ENCODE measurements around the gene TMSB4Y. TPM values are rescaled to one million over a fixed set of nuclear protein-coding genes. Genes with fewer than 3 reads are reported as not detected.

Gene TMSB4Y
- total RNA-seq (1 to 10 TPM; 2.6 to 2.7 TPM), polyA plus RNA-seq (not detected), total RNA-seq (0 to 0.98 (median 0.38) reads per million in 6 experiments)

DNA sequence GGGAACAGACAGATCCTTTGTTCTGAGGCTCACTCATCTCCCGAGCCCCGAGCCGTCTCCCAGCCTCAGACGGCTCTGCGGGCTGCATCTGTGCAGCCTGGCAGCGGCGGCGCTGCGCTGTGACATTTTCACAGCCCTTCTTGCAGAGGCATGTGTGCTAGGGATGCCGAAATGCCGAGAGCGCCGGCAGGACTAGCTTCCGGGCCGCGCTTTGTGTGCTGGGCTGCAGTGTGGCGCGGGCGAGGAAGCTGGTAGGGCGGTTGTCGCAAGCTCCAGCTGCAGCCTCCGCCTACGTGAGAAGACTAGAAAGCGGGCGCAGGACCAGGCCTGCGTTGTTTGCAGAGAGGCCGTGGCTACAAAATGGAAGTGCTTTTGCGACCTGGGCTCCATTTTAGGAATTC lies at the start of gene TMSB4Y:
Gene TMSB4Y, plus strand, starts transcription at position 332 of the 401 bp plus-strand sequence.
- DNase-seq = peak in 7 of 10 donors; percentile 58 to 91 (median 69)
- Mint-ChIP-seq H3K4me3 (peak within 1 kb of the TSS in 6 of 10 donors; percentile 90 to 96 (median 90)), H3K36me3 (no peaks in the 10 kb centered on the region), H3K27me3 (peaks cover 0 to 3% (median 0%) of the 10 kb centered on the region in 5 donors), H3K27ac (peak within 1 kb of the TSS in 5 of 10 donors; percentile 97 to 99 (median 98)), H3K4me1 (peaks cover 11 to 25% (median 17%) of the 10 kb centered on the region in 4 donors), H3K9me3 (no peaks in the 10 kb centered on the region)
- peak; percentile 89 to 92 for ATAC-seq
- POLR2A ChIA-PET = interaction anchor here (0.6 to 2.0 kb wide), 5 partner anchors 48 to 1282 kb away, joined by 3 to 23 read pairs (median 7); partner anchors contain the start of genes DDX3Y and UTY

DNA sequence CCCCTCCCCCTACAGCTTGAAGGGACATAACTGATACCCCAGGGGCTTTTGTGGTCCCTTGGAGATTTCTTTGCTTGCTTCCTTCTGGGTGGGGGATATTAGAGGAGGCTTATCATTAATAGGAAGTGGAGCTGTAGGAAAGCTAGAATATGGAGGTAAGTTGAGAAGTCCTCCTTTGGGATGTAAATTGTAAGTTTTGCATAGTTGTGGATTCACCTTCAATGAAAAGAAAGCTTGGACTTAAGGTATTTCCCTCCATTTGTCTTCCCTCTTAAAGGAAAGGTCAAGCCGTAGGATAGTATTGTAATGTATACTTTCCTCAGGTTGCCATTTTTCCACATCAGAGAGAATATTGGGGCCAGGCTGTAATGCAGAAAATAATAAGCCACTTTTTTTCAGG lies 39.5 kb upstream of the TMSB4Y start:
- Mint-ChIP-seq H3K4me1 (no peaks in the 10 kb centered on the region), H3K27ac (no peak overlapping the region), H3K27me3 (peaks cover 0 to 5% (median under 1%) of the 10 kb centered on the region in 5 donors), H3K9me3 (no peaks in the 10 kb centered on the region), H3K4me3 (no peak overlapping the region), H3K36me3 (no peaks in the 10 kb centered on the region)
- ATAC-seq (no peak), DNase-seq (no peak)
- POLR2A ChIA-PET = no interaction called here

DNA sequence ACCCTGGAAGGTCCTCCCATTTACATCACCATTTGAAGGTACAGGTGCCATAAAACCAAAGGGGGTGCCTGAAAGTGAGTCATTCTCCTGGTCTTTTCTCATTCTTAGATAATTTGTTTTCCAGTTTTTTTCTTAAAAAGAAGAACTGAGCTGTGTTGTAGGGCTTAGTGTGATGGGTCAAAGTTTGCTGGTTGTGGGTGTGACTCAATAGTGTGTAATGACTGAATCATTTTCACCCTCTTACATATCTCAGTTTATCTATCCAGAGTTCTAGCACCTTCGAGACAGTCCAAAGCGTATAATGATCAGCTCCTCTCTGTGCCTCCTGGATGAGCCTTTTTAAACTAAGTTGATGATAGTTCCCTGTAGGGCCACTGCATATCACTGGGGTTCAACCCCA lies 32.6 kb upstream of the TMSB4Y start:
- no peak overlapping the region for H3K4me3 Mint-ChIP-seq
- peaks cover 0 to 8% (median 0%) of the 10 kb centered on the region in 5 donors for H3K27me3 Mint-ChIP-seq
- peaks cover 0 to 48% (median 4%) of the 10 kb centered on the region in 9 donors for H3K9me3 Mint-ChIP-seq
- POLR2A ChIA-PET = no interaction called here
- H3K36me3 Mint-ChIP-seq = peaks cover 0 to 7% (median 6%) of the 10 kb centered on the region in 3 donors
- no peak overlapping the region for H3K27ac Mint-ChIP-seq
- no peaks in the 10 kb centered on the region for H3K4me1 Mint-ChIP-seq
- ATAC-seq (no peak), DNase-seq (no peak)

DNA sequence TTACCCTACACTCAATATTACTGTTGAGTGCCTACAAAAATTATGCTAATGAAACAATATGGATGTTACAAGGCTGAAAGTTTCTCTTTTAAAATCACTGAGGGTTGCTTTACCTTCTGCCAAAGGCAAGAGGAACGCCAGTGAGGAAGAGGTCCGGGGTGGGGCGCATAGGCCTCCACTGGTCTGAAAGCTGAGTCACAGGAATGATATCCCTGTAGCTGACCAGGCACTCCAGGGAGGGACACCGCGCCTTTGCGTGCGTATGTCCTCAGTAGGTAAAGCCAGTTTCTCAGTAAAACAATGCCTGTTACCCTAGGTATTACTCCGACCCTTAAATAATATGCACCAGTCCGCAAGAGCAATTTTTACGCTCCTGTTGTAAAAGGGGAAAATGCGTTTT lies 1.4 kb upstream of the TMSB4Y start:
- no peak for DNase-seq
- peak overlapping the region in 3 of 10 donors; percentile 43 to 99 (median 67) for H3K27ac Mint-ChIP-seq
- H3K36me3 Mint-ChIP-seq = no peaks in the 10 kb centered on the region

DNA sequence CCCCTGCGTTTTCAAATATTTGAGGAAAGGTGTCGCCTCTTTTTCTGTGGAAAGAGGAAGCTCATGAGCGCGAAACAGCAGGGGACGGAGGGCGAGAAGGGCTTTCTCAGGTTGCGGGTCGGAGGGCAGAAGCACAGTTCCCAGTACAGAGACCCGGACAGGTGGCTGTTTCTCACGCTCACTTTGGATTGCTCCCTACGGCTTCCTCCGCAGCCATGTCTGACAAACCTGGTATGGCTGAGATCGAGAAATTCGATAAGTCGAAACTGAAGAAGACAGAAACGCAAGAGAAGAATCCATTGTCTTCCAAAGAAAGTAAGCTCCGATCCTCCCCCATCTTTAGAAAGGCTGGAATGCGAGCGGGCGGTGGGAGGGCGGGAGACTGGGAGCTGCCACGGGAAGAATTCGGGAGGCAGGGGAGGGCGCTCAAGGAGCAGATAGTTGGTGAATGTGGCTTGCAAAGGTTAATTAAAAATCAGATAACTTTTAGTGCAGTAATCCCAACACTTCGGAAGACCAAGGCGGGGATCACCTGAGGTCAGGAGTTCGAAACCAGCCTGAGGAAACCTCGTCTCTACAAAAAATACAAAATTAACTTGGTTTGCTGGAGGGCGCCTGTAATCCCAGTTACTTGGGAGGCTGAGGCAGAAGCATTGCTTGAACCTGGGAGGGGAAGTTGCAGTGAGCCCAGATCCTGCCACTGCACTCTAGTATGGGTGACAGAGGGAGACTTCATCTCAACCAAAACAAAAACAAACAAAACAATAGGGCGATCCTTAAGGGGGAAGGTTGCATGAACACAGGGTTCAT lies 627 bp downstream of the TMSB4Y start:
- Mint-ChIP-seq H3K27me3 (peaks cover 0 to 3% (median 0%) of the 10 kb centered on the region in 5 donors), H3K9me3 (no peaks in the 10 kb centered on the region), H3K27ac (peak overlapping the region in 5 of 10 donors; percentile 97 to 99 (median 98)), H3K4me1 (peaks cover 11 to 25% (median 17%) of the 10 kb centered on the region in 4 donors), H3K36me3 (peaks cover 0 to 2% (median 0%) of the 10 kb centered on the region in 3 donors), H3K4me3 (peak overlapping the region in 6 of 10 donors; percentile 90 to 96 (median 90))
- DNase-seq (peak in 3 of 10 donors; percentile 10 to 60 (median 58)), ATAC-seq (peak; percentile 28 to 32)
- POLR2A ChIA-PET = interaction anchor here (1.0 to 2.0 kb wide), 4 partner anchors 47 to 800 kb away, joined by 3 to 23 read pairs (median 8); partner anchors contain the start of genes DDX3Y and UTY

More for the DNA sequence above, 1.4 kb upstream of the TMSB4Y start:
- POLR2A ChIA-PET = no interaction called here
- no peaks in the 10 kb centered on the region for H3K9me3 Mint-ChIP-seq
- ATAC-seq = no peak
- peak overlapping the region in 1 of 10 donors; percentile 69 for H3K4me3 Mint-ChIP-seq
- H3K27me3 Mint-ChIP-seq = peaks cover 0 to 3% (median 0%) of the 10 kb centered on the region in 5 donors
- H3K4me1 Mint-ChIP-seq = peaks cover 10 to 22% (median 15%) of the 10 kb centered on the region in 4 donors

DNA sequence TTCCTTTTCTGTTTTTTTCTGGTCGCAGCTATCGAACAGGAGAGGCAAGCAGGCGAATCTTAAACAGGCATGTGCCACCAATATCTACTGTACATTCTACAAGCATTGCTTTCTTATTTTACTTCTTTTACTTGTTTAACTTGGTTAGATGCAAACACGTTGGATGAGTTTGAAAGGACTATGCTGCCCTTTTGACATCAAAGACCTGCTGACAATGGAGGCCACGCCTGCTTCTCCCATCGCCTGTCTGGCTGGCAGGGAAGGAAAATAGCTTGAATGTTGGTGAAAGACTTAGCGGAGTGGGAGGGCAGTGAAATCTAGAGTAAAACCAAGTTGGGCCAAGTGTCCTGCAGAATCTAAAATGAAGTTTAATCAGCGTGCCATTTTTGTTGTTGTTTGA lies 1.5 kb downstream of the TMSB4Y start:
- ATAC-seq (no peak), DNase-seq (peak in 1 of 10 donors; percentile 56)
- Mint-ChIP-seq H3K9me3 (no peaks in the 10 kb centered on the region), H3K36me3 (peaks cover 0 to 2% (median 0%) of the 10 kb centered on the region in 3 donors), H3K4me3 (peak overlapping the region in 6 of 10 donors; percentile 90 to 96 (median 90)), H3K4me1 (peaks cover 11 to 25% (median 17%) of the 10 kb centered on the region in 4 donors), H3K27me3 (peaks cover 0 to 3% (median 0%) of the 10 kb centered on the region in 5 donors), H3K27ac (peak overlapping the region in 5 of 10 donors; percentile 24 to 99 (median 97))
- POLR2A ChIA-PET = interaction anchor here (1.5 kb wide), 1 partner anchor 226 kb away, joined by 3 read pairs; the partner anchor contains the start of gene UTY

DNA sequence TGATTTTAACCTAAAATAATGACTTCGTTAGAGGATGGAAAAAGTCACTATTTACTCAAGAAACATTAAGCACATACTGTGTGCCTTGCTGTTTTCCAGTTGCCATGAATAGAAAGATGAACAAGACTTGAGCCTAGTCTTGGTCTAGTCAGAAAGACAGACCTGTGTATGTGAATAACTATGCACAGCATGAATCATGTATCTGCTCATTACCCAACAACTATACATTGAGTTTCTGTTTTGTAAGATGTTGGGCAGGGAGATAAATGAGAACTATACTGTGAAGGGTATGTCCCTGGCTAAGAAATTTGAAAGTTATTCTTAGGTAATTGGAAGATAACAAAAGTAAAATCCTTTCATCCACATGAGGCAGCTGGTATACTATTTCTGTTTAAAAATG lies 4.3 kb downstream of the TMSB4Y start:
- Mint-ChIP-seq H3K27me3 (peaks cover 0 to 3% (median 0%) of the 10 kb centered on the region in 5 donors), H3K4me3 (no peak overlapping the region), H3K9me3 (no peaks in the 10 kb centered on the region), H3K36me3 (peaks cover 0 to 9% (median 0%) of the 10 kb centered on the region in 3 donors), H3K4me1 (peaks cover 11 to 28% (median 17%) of the 10 kb centered on the region in 4 donors), H3K27ac (no peak overlapping the region)
- POLR2A ChIA-PET = no interaction called here
- ATAC-seq (no peak), DNase-seq (no peak)

DNA sequence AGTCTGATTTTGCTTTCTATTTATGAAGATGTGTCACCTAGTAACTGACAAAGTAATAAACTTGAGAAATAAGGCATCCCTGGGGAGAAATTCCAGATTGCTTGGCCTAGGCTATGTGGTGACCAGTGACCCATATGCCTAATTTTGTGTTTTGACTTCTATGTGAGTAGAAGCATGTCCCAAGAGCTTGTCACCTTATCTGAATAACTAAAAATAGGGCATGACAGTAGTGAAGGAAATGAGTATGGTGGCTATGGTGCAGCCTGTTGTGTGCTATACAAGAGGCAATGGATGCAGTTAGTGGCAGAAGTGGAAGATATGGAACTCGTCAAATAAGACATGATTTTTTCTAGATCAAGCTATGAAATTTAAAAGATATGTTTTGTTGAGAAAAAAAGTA lies 15.3 kb downstream of the TMSB4Y start:
- no peak overlapping the region for H3K27ac Mint-ChIP-seq
- POLR2A ChIA-PET = no interaction called here
- no peaks in the 10 kb centered on the region for H3K27me3 Mint-ChIP-seq
- H3K4me1 Mint-ChIP-seq = peaks cover 0 to 2% (median 0%) of the 10 kb centered on the region in 4 donors
- ATAC-seq (no peak), DNase-seq (no peak)
- H3K4me3 Mint-ChIP-seq = no peak overlapping the region
- peaks cover 0 to 5% (median 0%) of the 10 kb centered on the region in 9 donors for H3K9me3 Mint-ChIP-seq
- H3K36me3 Mint-ChIP-seq = peaks cover 0 to 9% (median 5%) of the 10 kb centered on the region in 3 donors

DNA sequence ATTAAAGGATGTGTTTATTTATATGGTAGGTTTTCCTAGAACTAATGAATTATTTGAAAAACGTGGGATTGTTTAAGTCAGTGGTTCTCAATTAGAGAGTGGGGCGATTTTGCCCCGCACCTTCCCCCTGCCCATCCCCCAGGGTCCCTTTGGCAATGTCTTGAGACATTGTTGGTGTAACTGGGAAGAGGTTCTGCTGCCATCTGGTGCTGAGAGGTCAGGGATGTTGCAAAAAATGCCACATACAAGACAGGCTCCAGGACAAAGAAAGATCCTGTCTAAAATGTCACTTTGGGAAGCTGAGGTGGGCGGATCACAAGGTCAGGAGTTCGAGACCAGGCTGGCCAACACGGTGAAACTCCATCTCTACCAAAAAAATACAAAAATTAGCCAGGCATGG lies 25.8 kb downstream of the TMSB4Y start:
- no peak overlapping the region for H3K4me3 Mint-ChIP-seq
- ATAC-seq = no peak
- DNase-seq = peak in 2 of 10 donors; percentile 31 to 59
- no peaks in the 10 kb centered on the region for H3K27me3 Mint-ChIP-seq
- no peak overlapping the region for H3K27ac Mint-ChIP-seq
- POLR2A ChIA-PET = no interaction called here
- peaks cover 0 to 2% (median 0%) of the 10 kb centered on the region in 4 donors for H3K4me1 Mint-ChIP-seq
- H3K36me3 Mint-ChIP-seq = peaks cover 0 to 3% (median 0%) of the 10 kb centered on the region in 3 donors
- peaks cover 0 to 6% (median 0%) of the 10 kb centered on the region in 9 donors for H3K9me3 Mint-ChIP-seq

DNA sequence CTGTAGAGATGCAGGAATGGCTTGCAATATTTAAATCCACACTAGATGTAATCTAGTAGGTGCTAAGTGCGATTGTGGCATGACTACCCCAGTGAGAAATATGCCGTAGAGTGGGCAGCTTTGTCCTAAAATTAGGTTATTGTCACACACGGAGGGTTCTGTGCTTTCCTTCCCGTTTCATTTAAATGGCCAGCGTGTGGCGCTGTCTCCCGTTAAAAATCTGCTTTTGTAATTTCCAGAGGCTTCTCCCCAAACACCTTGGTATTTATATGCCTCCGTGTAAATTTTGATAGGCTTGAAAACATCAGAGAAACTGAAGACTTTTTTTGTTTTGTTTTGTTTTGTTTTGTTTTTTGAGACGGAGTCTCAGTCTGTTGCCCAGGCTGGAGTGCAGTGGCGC lies 34.9 kb downstream of the TMSB4Y start:
- no peaks in the 10 kb centered on the region for H3K9me3 Mint-ChIP-seq
- POLR2A ChIA-PET = no interaction called here
- no peak overlapping the region for H3K27ac Mint-ChIP-seq
- DNase-seq = peak in 1 of 10 donors; percentile 31
- no peaks in the 10 kb centered on the region for H3K36me3 Mint-ChIP-seq
- H3K27me3 Mint-ChIP-seq = peaks cover 0 to 4% (median 0%) of the 10 kb centered on the region in 5 donors
- no peaks in the 10 kb centered on the region for H3K4me1 Mint-ChIP-seq
- no peak overlapping the region for H3K4me3 Mint-ChIP-seq
- no peak for ATAC-seq

DNA sequence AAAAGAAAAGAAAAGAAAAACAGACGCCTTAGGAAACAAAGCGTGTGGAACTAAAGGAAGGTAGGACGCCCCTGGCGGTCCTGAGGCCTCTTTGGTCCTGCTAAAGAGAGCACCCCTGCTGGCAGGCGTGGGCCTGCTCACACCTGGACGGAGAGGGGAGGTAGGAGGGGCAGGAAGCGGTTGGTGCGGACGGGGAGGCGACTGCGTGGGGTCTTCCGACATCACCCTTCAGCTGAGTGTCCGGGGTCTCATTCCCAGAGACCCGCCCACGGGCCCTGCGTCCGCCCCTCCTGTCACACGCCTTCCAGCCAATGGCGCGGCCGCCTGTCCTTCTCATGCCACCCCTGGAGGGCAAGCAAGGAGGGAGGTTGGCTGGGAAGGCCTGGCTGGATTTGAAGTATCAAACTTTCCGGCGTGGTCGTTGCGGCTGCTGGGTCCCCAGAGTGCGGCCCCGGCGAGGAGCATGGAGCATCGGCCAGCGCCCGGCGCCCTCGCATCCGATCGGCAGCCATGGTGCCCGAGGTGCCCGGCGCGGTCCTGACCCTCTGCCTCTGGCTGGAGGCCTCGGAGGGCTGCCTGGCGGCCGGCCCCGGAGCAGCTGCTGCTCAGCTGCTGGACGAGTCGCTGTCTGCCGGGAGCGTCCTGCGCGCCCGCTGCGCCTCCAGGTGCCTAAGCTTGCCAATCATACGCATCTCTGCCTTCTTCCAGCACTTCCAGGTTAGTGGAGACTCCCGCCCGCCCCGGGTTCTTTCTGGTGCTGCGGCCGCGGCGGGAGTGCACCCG lies 47.8 kb downstream of the TMSB4Y start:
- Mint-ChIP-seq H3K4me3 (peak overlapping the region in 6 of 10 donors; percentile 76 to 95 (median 88)), H3K4me1 (peaks cover 11 to 22% (median 19%) of the 10 kb centered on the region in 4 donors), H3K27me3 (peaks cover 0 to 2% (median 0%) of the 10 kb centered on the region in 5 donors), H3K36me3 (no peaks in the 10 kb centered on the region), H3K9me3 (no peaks in the 10 kb centered on the region), H3K27ac (peak overlapping the region in 4 of 10 donors; percentile 59 to 94 (median 84))
- DNase-seq (peak in 7 of 10 donors; percentile 8 to 71 (median 26)), ATAC-seq (peak; percentile 81 to 82)
- POLR2A ChIA-PET = interaction anchor here (0.6 to 2.5 kb wide), 4 partner anchors 14 to 1759 kb away, joined by 3 to 10 read pairs (median 6); partner anchors contain the start of gene TMSB4Y

DNA sequence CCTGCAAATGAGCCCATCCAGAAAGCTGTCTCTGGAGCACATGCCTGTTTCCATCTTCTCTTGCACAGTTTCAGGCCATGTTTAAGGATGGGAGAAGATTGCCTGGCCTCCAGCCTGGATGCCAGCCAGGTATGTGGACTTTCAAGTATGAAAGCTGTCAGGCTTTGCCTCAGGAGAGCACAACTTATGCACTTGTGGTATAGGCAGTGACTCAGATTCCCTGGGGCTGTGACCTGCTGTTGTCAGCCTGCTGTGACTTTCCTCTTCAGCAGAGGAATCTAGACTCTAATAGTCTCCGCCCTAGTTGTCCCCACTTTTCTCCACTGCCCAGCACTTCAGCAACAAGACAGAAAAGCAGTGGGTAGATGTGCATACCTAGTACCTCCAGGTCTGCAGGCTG lies 51.0 kb downstream of the TMSB4Y start:
- no peak for DNase-seq

More for the DNA sequence above, 51.0 kb downstream of the TMSB4Y start:
- Mint-ChIP-seq H3K9me3 (no peaks in the 10 kb centered on the region), H3K4me3 (peak overlapping the region in 1 of 10 donors; percentile 14), H3K4me1 (peaks cover 11 to 22% (median 18%) of the 10 kb centered on the region in 4 donors), H3K27me3 (peaks cover 0 to 1% (median 0%) of the 10 kb centered on the region in 5 donors), H3K27ac (peak overlapping the region in 2 of 10 donors; percentile 64 to 75), H3K36me3 (no peaks in the 10 kb centered on the region)
- POLR2A ChIA-PET = no interaction called here
- ATAC-seq = no peak
